SK-N-MC (cell line): ENCODE data around the gene KISS1.

ENCODE experiments used
- DNase-seq: peaks from one replicate; pipeline ENCODE4 v3.0.0-alpha.2; 2011; ENCODE audit warnings: low read depth, low spot score
- H3K27ac ChIP-seq: fragments of 200-600 bp; sonication (generic); 2 replicates; pipeline ENCODE4 v1.5.1; 2016; ENCODE audit warnings: mixed run types
- H3K36me3 ChIP-seq: fragments of 200-600 bp; sonication (generic); 2 replicates; pipeline ENCODE4 v1.6.1; 2017; ENCODE audit warnings: antibody characterized with exemption, low read length, mixed read lengths; ENCODE audit not compliant: insufficient read depth
- H3K4me3 ChIP-seq: fragments of 200-600 bp; sonication (generic); 2 replicates; pipeline ENCODE4 v1.5.1; 2016
- H3K9ac ChIP-seq: fragments of 200-600 bp; sonication (generic); 2 replicates; pipeline ENCODE4 v1.8.0; 2017; ENCODE audit warnings: mixed run types, mixed read lengths; ENCODE audit not compliant: insufficient read length
- H3K9me3 ChIP-seq: fragments of 200-600 bp; sonication (generic); 2 replicates; pipeline ENCODE4 v1.6.1; 2017; ENCODE audit warnings: low read depth, mild to moderate bottlenecking, antibody characterized with exemption, low read length, moderate library complexity, mixed read lengths
- EZH2 ChIP-seq: fragments of 200-600 bp; sonication (generic); IDR thresholded peaks from one replicate; pipeline ENCODE4 v1.6.1; 2017; ENCODE audit warnings: antibody characterized with exemption
- FOXP2 ChIP-seq: optimal IDR thresholded peaks from 2 replicates; pipeline ENCODE3; 2011; ENCODE audit warnings: mild to moderate bottlenecking, moderate library complexity; ENCODE audit not compliant: insufficient read depth; ENCODE audit errors: extremely low read length, control extremely low read depth
- POLR2AphosphoS5 ChIP-seq: IDR thresholded peaks from 2 replicates; pipeline ENCODE4 v1.6.1; 2012; ENCODE audit warnings: mild to moderate bottlenecking, low read depth, low read length, borderline replicate concordance

The KISS1 gene

DNA sequence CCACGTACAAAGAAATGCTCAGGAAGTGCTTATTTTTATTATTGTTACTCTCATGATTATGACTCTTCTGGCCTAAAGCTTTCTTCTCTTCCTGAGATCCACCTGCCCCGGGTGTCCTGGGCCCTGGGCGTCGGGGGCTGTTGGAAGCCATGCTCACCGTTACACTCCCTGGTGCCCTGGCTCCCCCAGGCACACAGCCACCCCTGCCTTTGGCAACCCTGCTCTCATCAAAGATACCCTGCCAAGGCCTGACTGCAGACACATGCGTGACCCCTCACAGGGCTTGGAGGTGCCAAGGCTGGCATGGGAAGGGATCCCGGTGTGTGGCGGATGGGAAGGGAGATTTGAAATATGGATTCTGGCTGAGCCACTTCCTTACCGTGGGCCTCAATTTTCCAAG is 3.3 kb upstream of the KISS1 start:
- no peak overlapping the region for H3K4me3 ChIP-seq
- no peak overlapping the region for H3K27ac ChIP-seq
- no peaks in the 10 kb centered on the region for H3K36me3 ChIP-seq
- no peak overlapping the region for H3K9ac ChIP-seq
- no peak for DNase-seq
- no peaks in the 10 kb centered on the region for H3K9me3 ChIP-seq
- TF ChIP-seq FOXP2: no peak

DNA sequence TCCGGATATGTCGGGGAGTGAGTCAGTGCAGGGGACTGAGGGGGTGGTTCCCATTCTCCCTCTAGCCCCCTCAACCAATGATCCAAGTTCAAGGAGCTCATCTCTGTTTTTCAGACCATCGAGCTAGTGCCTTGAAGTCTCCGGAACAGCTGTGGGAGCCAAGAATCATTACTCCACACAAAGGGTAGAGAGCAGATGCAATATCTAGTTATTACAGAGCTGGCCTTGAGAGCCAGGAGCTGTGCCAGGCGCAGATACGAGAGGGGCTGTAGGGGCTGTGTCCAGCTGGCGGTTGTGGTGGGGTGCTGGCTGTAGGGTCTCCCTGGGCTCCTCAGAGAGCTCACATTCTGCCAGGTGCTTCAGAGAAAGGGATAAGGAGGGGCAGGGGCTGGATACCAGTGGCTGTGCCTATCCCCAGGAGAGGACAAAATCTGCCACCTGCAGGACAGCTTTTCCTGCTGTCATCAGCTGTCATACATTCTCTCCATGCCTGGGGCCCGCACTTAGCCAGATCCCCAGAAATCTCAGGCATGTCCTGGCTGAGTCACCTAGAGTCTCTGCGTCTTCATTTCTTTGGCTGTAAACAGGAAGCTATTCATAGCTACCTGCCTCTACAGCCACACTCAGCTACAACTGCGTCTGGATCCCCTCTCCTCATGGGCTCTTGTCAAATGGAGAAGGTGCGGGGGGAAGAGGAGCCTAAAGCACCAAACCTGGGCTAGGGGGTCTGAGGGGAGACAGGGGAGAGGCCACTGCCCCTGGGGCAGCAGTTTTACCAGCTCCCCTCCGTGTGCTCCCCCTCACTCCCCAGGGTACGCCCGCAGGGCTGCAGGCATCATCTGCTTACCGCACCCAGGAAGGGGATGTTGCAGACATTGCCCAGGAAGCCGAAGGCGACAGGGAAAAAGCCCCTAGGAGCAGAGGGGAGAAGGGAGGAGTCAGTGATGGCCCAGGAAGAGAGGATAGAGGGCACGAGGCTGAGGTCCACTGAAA is 2.4 kb upstream of the KISS1 start:
- no peak for DNase-seq
- Histone ChIP-seq H3K27ac (no peak overlapping the region), H3K9ac (no peak overlapping the region), H3K9me3 (no peaks in the 10 kb centered on the region), H3K4me3 (no peak overlapping the region), H3K36me3 (no peaks in the 10 kb centered on the region)
- TF ChIP-seq POLR2AphosphoS5 (no peak), EZH2 (no peak), FOXP2 (no peak)

DNA sequence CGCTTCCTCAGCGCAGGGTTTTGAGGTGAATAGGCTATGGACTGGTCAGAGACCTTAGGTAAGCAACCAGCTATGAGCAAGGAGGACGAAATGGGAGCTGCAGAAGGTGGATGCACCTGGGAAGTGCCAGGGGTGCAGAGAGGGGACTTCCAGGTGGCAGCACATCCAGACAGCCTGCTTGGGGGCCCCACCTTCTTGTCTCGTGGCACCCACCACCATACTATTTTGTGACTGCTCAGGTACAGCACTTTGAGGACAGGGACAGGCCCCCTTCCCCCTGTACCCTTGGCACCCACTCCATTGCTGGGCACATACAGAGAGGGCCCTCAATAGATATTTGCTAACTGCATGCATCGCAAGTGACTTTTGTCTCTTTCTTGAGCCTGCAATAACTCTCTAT is 777 bp upstream of the KISS1 start:
- no peaks in the 10 kb centered on the region for H3K9me3 ChIP-seq
- no peak for TF ChIP-seq FOXP2
- no peak for TF ChIP-seq POLR2AphosphoS5
- TF ChIP-seq EZH2: no peak
- H3K4me3 ChIP-seq: no peak overlapping the region
- no peak overlapping the region for H3K27ac ChIP-seq
- no peaks in the 10 kb centered on the region for H3K36me3 ChIP-seq
- no peak overlapping the region for H3K9ac ChIP-seq
- no peak for DNase-seq

DNA sequence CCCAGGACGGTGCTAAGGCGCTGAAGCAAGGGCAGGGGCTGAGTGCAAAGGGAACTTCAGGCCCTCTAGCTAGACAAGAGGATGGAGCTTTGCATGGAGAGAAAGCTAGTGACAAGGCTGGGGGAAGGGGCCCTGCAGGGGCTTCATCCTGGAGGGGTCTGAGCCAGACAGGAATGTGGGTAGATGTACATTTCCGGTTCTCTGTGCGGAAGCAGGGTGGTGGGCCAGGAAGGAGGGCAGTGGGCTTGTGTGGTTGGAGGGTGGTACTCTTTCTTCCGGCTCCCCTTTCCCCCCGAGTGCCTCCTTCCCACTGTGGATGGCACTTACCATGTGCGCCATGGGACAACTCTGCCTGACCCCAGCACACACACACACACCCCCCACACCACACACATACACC is 1.5 kb downstream of the KISS1 start:
- Histone ChIP-seq H3K9ac (no peak overlapping the region), H3K4me3 (no peak overlapping the region), H3K27ac (no peak overlapping the region), H3K36me3 (no peaks in the 10 kb centered on the region), H3K9me3 (no peaks in the 10 kb centered on the region)
- no peak for TF ChIP-seq FOXP2
- no peak for TF ChIP-seq POLR2AphosphoS5
- TF ChIP-seq EZH2: no peak
- no peak for DNase-seq

DNA sequence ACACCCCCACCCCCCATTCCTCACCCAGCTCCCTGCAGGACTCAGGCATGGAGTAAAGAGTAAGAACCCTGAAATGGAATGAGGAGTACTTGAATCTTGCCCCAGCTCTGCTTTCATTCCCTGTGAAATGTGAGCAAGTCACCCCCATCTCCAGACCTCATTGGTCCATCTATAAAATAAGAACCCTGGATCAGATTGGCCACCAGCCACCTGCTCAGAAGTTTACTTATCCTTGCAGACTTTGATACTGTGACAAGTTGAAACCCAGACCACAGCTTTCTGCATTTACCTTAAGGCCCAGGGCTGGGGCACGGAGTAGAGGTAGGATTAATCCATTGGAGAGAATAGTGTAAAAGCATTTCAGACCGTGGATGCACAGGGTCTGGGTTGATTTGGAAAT is 2.2 kb downstream of the KISS1 start:
- TF ChIP-seq FOXP2: no peak
- TF ChIP-seq EZH2: no peak
- DNase-seq: no peak
- no peak overlapping the region for H3K9ac ChIP-seq
- H3K36me3 ChIP-seq: no peaks in the 10 kb centered on the region
- H3K27ac ChIP-seq: no peak overlapping the region
- H3K4me3 ChIP-seq: no peak overlapping the region
- no peaks in the 10 kb centered on the region for H3K9me3 ChIP-seq

DNA sequence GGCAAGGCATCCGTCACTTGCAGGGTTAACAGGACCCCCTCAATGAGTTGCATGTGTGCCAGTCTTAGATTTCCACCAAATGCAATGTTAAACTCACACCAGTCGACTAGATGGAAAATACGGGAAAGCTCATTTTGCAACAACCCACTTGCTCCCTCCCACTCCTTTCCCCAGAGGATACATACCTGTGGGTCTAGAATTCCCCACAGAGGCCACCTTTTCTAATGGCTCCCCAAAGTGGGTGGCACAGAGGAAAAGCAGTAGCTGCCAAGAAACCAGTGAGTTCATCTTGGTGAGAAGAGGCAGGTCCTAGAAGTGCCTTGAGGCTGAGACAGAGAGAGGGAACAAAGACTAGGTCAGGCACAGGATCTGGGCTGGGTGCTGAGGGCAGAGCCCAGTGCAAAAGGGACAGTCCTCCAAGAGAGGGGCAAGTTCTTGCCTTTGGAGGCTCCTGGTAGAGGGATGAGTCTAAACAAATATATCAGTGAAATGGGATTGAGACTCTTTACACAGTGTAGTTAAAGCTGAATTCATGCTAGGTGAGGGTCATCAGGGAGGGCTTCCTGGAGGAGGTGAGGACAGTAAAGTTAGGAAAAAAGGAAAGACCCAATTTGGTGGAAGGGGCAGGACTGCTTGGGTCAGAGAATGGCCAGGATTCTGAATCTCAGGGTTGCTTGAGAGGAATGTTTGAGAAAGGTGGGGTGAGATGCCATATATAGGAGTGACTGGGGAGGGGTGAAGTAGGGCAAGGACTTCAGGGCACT is 3.5 kb downstream of the KISS1 start:
- no peak overlapping the region for H3K4me3 ChIP-seq
- no peak for DNase-seq
- H3K36me3 ChIP-seq: no peaks in the 10 kb centered on the region
- H3K27ac ChIP-seq: no peak overlapping the region
- TF ChIP-seq POLR2AphosphoS5 (no peak), EZH2 (no peak), FOXP2 (no peak)
- no peaks in the 10 kb centered on the region for H3K9me3 ChIP-seq
- no peak overlapping the region for H3K9ac ChIP-seq

DNA sequence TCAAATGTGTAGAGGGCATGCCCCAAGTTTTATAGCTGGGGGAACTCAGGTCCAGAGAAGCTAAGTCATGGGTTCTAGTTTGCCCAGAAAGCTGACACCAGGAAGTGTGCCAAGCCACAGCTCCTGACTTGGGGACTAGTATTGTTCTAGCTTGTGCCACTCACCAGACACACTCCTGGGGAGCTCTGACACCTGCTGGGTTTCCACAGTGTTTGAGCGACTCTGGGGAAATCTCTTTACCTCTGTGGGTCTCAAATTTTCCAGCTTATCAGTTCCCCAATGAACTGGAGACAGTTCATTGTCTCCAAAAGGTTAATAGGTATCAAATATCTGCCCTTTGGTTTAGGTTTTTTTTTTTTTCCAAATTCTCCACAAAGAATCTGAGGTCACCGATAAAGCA is 4.2 kb downstream of the KISS1 start:
- TF ChIP-seq FOXP2: no peak
- no peak for TF ChIP-seq EZH2
- TF ChIP-seq POLR2AphosphoS5: no peak
- Histone ChIP-seq H3K4me3 (no peak overlapping the region), H3K27ac (no peak overlapping the region), H3K36me3 (no peaks in the 10 kb centered on the region), H3K9ac (no peak overlapping the region), H3K9me3 (no peaks in the 10 kb centered on the region)
- no peak for DNase-seq

DNA sequence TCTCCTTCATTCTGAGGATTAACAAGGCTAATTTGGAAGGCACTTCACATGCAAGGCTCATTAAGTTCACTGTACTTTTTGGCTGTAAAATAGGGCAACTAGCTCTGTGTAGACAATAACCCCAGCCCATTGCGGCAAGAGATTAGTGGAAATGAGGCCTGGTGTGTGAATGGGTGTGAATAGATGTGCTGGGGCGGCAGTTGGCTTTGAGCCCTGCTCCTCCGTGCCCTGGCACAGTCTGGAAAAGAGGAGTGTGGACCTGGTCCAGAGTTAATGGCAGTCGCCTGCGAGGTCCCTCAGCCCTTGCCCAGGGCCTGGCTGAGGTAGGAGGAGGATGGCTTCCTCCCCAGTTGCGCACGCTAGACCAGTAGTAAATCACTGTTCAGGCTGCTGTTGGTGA is 4.8 kb downstream of the KISS1 start:
- TF ChIP-seq FOXP2: no peak
- TF ChIP-seq EZH2: no peak
- TF ChIP-seq POLR2AphosphoS5: no peak
- H3K4me3 ChIP-seq: no peak overlapping the region
- no peaks in the 10 kb centered on the region for H3K9me3 ChIP-seq
- H3K36me3 ChIP-seq: no peaks in the 10 kb centered on the region
- no peak for DNase-seq
- no peak overlapping the region for H3K27ac ChIP-seq
- no peak overlapping the region for H3K9ac ChIP-seq
